Mucosa of gallbladder (tissue), 1 donor: Measurements from ENCODE around the gene CFD. TPM values are rescaled to one million over a fixed set of nuclear protein-coding genes. Genes with fewer than 3 reads are reported as not detected.
"Not testable (repeated sequence)": the region's sequence is repeated elsewhere in the genome, so short reads cannot be mapped to it uniquely, and the experiment has no call there.

ENCODE experiments used
- DNase-seq: peaks from one replicate; pipeline ENCODE4 v3.0.0-alpha.2; 2020; ENCODE audit warnings: low spot score
- total RNA-seq: library from RNA; stranded (reverse); gene quantifications from one replicate; pipeline ENCODE4 v1.2.1, GENCODE V29; 2021
- donor health status: DM: no; HTN: no; CAD: no.

The CFD gene
- total RNA-seq, 1 donor from 2014 or later = 133 TPM

DNA sequence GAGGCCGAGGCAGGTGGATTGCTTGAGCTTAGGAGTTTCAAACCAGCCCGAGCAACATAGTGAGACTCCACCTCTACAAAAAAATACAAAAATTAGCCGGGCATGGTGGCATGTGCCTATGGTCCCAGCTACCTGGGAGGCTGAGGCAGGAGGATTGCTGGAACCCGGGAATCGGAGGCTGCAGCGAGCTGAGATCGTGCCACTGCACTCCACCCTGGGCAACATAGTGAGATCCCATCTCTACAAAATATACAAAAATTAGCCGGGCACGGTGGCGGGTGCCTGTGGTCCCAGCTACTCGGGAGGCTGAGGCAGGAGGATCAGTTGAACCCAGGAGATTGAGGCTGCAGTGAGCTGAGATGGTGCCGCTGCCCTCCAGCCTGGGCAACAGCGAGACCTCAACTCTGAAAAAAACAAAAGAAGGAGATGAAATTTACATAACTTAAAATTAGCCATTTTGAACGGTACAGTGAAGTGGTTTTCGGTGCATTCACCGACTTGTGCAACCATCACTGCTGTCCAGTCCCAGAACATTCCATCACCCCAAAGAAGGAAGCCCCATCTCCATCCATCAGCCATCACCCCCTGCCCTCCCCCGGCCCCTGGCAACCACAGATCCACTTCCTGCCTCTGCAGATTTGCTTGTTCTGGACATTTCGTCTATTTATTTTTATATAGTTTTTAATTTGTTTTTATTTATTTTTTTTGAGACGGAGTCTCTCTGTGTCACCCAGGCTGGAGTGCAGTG, 33.4 kb upstream of the CFD start:
- no peak for DNase-seq

GRCh38 chr19:827314-827709, 32.2 kb upstream of the CFD start:
- no peak for DNase-seq

- DNase-seq = no peak
Measured at GRCh38 chr19:827710-828321, 31.6 kb upstream of the CFD start, which contains the start of gene AZU1. Gene AZU1, plus strand, starts transcription at chr19:827837. Its CDS starts 10 bp downstream, at chr19:827847.

DNA sequence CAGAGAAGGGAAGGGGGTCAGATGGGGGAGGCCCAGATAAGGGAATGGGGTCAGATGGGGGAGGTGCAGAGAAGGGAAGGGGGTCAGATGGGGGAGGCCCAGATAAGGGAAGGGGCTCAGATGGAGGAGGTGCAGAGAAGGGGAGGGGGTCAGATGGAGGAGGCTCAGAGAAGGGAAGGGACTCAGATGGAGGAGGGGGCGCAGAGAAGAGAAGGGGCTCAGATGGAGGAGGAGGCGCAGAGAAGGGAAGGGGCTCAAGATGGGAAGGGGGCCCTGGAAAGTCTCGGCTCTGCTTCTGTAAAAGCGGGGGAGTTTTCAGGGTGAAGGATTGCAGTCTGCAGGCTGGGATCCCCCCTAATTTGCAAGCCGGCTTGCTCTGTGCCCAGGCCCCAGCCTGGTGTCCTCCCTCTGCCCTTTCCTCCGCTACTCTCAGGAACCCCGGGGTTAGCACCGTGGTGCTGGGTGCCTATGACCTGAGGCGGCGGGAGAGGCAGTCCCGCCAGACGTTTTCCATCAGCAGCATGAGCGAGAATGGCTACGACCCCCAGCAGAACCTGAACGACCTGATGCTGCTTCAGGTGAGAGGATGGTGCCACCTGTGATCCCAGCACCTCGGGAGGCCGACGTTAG, 30.2 kb upstream of the CFD start:
- no peak for DNase-seq

GRCh38 chr19:831407-832369, 27.8 kb upstream of the CFD start:
- DNase-seq = no peak

DNA sequence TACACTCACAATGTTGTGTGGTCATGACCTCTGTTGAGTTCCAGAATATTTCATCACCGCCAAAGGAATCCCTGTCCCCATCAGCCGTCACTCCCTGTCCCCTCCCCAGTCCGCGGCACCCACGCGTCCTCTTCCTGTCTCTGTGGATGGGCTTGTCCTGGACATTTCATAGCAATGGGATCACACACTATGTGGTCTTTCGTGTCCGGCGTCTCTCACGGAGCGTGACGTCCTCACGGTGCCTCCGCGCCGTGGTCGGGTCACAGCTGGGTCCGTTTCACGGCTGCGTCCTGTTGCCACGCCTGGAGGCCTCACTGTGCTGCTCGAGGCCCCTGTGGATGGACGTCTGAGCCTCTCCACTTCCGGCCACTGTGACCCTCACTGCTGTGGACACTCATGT, 25.2 kb upstream of the CFD start:
- DNase-seq = no peak

DNA sequence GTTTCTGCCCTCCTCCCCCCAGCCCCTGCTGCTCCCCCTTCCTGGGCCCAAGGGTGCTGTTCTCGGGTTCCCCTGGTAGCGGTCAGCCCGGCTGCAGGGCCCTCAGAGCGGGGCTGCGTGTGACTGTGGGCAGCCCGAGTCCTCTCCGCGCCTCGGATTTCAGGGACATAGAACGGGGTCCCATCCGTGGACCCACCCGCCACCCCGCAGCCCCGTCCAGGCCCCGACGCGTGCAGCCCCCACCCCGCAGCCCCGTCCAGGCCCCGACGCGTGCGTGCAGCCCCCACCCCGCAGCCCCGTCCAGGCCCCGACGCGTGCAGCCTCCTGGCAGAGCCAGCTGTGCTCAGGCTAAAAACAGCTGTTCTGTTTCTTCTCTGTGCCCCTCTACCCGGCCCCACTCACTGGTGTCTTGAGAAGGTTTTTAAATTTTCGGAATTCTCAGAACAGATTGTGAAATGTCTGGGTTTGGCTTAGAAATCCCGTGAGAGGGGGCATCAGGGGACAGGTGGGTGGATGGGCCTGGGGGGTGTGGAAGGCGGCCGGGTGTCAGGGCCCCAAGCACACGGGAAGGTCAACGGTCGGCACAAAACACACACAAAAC, 24.2 kb upstream of the CFD start:
- no peak for DNase-seq

DNA sequence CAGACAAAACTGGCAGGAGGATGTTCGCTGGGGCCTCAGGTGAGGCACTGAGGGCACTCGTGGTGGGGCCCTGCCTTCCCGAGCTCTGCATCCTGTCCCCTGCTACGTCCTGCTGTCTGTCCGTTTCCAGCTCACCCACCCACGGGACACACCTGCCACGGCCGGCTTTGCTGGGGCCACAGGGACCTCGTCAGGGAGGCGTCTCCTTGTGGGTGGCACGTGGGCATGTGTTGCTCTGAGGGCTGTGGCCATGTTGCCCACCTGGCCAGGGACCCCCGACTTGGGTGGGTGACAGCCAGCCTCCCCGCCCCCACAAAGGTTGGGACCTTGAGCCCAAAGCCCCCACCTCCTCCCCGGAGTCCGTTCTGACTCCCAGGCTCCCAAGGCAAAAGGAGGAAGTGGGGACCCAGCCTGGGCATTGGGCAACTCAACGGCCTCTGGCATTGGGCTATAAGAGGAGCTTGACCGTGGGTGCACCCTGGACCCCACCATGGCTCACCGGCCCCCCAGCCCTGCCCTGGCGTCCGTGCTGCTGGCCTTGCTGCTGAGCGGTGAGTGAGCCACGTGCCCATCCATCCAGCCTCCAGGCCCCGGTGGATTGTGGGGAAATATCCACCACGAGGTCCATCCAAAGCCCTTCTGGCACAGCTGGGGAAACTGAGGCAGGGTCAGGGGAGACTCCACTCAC, 18.8 kb upstream of the CFD start, which contains the start of gene PRTN3:
Gene PRTN3, plus strand, starts transcription at position 481 of the 688 bp plus-strand sequence. Its CDS starts 10 bp downstream, at position 491.
- DNase-seq = no peak

GRCh38 chr19:842802-843179, 16.7 kb upstream of the CFD start:
- not testable (repeated sequence) for DNase-seq

DNA sequence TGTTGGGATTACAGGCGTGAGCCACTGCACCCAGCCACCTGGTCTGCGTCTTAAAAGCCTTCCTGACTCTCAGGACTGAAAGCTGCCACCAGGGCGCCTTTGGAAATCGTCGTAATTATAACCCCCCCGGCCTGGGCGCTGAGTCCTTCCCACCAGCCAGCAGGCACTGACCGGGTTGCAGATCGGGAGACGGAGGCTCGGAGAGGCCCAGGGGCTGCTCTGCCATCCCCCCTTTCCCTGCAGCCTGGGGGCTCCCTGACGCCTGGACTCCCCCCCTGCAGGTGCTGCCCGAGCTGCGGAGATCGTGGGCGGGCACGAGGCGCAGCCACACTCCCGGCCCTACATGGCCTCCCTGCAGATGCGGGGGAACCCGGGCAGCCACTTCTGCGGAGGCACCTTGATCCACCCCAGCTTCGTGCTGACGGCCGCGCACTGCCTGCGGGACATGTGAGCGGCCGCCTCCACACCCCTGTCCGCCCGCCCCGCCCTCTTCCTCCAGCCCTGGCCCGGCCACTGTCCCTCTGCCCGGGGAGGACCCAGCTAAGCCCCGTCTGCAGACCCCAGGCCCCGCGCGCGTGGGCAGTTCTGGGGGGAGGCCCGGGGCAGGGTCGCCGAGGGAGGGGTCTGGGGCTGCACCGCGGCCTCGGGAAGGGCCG, 16.2 kb upstream of the CFD start:
- DNase-seq = no peak

DNA sequence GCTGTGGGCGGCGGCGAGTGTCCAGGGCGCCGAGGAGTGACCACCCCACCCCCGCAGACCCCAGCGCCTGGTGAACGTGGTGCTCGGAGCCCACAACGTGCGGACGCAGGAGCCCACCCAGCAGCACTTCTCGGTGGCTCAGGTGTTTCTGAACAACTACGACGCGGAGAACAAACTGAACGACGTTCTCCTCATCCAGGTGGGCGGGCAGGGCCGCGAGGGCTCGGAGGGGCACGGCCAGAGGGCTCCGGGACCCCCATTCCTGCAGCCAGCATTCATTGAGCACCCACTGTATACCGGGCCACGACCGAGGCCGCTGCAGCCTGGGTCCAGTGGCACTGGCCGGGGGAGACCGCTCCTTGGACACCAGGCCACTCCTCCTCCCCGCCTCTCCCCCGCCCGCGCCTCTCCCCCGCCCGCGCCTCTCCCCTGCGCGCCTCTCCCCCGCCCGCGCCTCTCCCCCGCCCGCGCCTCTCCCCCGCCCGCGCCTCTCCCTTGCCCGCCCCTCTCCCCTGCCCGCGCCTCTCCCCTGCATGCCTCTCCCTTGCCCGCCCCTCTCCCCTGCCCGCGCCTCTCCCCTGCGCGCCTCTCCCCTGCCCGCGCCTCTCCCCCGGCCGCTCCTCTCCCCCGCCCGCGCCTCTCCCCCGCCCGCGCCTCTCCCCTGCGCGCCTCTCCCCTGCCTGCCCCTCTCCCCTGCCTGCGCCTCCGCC, 15.5 kb upstream of the CFD start:
- no peak for DNase-seq

- DNase-seq = no peak
Measured at GRCh38 chr19:844546-844971, 14.9 kb upstream of the CFD start.

DNA sequence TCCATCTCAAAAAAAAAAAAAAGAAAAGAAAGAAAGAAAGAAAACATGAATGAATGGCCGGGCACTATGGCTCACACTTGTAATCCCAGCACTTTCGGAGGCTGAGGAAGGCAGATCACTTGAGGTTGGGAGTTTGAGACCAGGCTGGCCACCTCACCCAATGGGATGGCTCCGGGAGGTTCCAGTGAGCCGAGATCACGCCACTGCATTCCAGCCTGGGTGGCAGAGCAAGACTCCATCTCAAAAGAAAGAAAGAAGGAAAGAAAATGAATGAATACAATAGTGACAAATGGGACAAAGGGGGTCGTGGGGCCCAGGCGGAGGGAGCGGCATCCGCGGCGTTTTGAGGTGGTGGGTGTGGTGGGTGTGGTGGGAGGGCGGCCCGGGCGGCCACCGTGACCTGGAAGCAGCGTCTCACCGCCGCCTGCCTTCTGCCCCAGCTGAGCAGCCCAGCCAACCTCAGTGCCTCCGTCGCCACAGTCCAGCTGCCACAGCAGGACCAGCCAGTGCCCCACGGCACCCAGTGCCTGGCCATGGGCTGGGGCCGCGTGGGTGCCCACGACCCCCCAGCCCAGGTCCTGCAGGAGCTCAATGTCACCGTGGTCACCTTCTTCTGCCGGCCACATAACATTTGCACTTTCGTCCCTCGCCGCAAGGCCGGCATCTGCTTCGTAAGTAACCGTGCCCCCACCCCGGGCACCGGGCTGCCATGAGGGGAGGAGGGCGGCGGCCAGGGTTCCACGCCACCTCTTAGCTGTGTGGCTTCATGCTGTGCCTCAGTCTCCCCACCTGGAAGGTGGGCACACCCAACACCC, 13.6 kb upstream of the CFD start:
- no peak for DNase-seq

DNA sequence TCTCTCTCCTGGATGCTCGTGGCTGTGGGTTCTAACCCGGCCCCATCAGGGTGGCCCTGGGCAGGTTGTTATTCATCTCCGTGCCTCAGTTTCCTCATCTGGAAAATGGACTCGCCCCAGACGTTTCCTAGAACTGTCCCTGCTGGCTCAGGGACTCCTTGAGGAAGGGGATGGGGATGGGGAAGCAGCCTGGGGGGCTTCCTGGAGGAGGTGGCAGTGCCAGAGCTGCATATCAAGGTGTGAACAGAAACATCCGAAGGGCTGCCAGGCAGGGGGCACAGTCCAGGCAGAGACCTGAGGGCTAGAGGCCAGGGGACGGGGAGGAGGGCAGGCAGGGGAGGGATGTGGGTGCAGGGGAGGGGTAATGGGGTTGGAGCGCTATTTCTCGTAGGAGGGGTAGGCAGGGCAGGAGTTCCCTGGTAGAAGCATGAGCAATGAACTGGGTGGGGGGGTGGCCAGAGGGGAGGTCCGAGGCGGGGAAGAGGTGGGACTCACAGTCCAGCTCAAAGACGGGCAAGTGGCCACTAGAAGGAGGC, 11.0 kb upstream of the CFD start:
- DNase-seq = no peak

DNA sequence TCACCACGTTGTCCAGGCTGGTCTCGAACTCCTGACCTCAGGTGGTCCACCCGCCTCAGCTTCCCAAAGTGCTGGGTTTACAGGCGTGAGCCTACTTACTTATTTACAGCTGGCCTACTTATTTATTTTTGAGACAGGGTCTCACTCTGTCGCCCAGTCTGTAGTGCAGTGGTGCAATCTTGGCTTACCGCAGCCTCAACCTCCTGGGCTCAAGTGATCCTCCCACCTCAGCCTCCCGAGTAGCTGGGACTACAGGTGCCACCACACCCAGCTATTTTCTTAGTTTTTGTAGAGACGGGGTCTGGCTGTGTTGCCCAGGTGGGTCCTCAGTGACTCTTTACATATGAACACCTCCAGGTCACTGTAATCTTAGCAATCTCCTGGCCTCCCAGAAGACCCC, 10.3 kb upstream of the CFD start:
- not testable (repeated sequence) for DNase-seq

GRCh38 chr19:850221-850978, 9.1 kb upstream of the CFD start:
- DNase-seq = peak; percentile 83

GRCh38 chr19:850979-851335, 8.5 kb upstream of the CFD start:
- no peak for DNase-seq
